ENCODE data around the gene PDIK1L.
A peak's percentile ranks its signal among the peaks of the same experiment; 100 is the strongest.
"Not testable (repeated sequence)": the region's sequence is repeated elsewhere in the genome, so short reads cannot be mapped to it uniquely, and the experiment has no call there.

The PDIK1L gene

DNA sequence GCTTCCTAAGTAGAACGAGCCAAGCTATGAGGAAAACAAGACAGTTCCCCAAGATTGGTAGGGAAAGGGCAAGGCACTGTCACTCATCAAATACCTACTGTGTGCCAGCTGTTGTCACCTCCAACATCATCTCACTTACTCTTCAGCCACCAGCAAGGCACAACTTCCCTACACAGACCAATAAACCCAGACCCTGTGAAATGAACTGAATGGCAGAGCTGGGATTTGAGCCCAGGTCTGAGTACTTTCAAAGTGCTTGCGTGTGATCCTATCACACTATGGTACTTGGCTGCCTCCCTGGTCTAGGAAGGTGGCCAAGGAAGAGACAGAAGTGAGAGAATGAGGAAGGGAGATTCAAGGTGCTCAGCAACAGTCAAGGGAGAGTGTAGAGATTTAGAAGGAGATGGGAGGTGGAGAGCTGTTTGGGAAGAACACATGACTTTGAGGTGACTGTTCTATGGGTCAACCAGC, 27.5 kb upstream of the PDIK1L start:
- no peak for DNase-seq
- in situ Hi-C loops (cut with HindIII; ENCODE audit: low pct_ligation_motif_present, low pct_unique_long_range_greater_than_20kb, low sequenced_read_pairs), result no loop called here

DNA sequence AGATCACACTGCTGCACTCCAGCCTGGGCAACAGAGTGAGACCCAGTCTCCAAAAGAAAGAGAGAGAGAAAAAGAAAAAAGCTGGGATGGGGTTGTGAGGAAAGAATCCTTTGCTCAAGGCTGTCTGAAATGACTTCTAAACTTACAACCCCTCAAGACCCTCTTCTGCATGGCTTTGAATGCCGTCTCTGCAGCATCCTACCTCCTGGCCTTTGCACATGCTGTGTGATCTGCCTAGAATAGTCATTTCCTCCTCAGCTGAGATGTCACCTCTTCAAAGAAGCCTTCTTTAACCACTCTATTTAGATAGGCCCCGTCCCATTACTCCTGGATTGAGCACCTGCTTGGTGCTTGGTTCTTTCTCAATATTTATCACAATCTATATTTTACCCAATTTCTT, 26.8 kb upstream of the PDIK1L start:
- in situ Hi-C loops (cut with HindIII; ENCODE audit: low pct_ligation_motif_present, low pct_unique_long_range_greater_than_20kb, low sequenced_read_pairs), result no loop called here
- no peak for DNase-seq

DNA sequence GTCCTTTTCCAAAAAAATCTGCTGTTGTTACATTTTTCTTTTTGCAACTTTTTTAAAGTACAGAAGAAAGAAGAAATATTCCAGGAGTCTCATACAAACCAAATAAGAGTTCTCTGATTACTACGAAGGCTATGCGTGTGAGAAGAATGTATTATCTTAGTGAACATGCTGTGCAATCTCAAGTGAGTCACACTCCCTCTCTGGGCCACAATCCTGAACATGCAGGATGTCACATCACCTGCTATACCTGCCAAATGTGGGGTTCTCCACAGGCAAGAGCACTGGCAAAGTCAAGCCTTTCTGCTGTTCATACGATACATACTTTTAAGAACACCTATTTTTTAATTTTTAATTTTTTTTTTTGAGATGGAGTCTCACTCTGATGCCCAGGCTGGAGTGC, 22.5 kb upstream of the PDIK1L start:
- no peak for DNase-seq
- in situ Hi-C loops (cut with HindIII; ENCODE audit: low pct_ligation_motif_present, low pct_unique_long_range_greater_than_20kb, low sequenced_read_pairs), result no loop called here

DNA sequence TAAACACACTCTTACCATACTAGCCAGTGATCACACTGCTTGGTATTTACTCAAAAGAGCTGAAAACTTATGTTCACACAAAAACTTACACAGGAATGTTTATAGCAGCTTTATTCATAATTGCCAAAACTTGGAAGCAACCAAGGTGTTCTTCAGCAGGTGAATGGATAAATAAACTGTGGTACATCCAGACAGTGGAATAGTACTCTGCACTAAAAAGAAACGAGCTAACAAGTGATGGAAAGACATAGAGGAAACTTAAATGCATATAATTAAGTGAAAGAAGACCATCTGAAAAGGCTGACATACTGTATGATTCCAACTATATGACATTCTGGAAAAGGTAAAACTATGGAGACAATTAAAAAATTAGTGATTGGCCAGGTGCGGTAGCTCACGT, 20.7 kb upstream of the PDIK1L start:
- DNase-seq, result no peak
- in situ Hi-C loops (cut with HindIII; ENCODE audit: low pct_ligation_motif_present, low pct_unique_long_range_greater_than_20kb, low sequenced_read_pairs), result no loop called here

DNA sequence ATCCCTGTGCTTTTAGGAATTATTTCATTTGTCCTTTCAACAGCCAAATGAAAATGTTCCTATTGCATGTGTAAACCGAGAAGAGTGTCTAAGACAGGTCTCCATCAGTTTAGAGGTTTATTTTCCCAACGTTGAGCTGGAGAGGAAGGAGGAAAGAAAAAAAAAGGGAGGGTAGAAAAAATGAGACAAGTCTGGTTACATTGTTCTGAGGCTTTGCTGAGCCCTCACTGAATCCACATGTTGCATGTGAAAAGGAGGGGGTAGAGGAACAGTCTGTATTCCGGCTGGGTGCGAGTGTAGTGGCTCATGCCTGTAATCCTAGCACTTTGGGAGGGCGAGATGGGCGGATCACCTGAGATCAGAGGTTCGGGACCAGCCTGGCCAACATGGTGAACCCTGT, 19.2 kb upstream of the PDIK1L start:
- DNase-seq, result no peak
- in situ Hi-C loops (cut with HindIII; ENCODE audit: low pct_ligation_motif_present, low pct_unique_long_range_greater_than_20kb, low sequenced_read_pairs), result no loop called here

DNA sequence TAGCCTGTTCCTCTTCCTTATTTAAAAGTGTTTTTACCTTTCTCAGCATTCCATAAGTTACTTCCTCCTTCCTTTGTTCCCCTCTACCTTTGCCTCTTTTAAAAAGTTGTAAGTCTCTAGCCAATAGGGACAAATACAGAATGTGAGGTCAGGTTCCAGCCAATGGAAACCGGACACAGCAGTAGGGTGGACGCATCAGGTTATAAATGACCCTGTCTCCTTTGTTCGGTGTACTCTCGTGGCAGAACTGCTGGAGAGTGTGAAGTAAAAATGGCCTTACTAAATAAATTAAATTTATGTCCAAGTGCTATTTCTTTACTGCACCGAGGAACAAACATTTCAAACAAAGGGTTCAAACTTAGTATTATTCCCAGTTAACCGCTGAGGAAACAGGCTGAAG, 18.1 kb upstream of the PDIK1L start:
- in situ Hi-C loops (cut with HindIII; ENCODE audit: low pct_ligation_motif_present, low pct_unique_long_range_greater_than_20kb, low sequenced_read_pairs); DNase-seq: not testable (repeated sequence)

DNA sequence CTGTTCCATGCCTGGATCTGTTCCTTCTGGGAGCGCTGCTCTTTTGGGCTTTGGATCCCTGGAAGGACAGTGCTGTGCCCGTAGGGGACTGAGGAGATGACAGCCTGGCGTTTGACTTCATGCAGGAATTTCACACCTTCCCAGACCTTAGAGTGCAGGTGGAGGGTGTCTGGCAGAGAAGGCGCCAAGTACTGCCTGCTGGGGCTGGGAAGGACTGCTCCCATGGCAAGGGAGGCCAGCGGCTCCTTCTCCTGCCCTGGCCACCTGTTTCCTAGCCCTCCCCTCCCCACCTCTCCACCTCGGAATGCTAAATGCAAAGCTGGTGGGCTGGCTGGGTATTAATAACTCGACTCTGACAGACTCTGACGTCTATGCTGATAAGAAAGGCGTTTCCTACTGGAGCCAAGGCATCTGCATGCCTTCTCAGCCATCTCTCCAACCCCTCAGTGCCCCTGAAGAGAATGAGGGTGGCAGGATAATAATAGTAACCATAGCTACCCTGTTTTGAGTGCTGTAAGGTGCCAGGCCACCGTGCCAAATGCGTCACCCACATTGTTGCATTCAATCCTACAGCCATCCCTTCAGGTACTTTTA, 17.5 kb upstream of the PDIK1L start:
- in situ Hi-C loops (cut with HindIII; ENCODE audit: low pct_ligation_motif_present, low pct_unique_long_range_greater_than_20kb, low sequenced_read_pairs), result no loop called here
- DNase-seq, result no peak

DNA sequence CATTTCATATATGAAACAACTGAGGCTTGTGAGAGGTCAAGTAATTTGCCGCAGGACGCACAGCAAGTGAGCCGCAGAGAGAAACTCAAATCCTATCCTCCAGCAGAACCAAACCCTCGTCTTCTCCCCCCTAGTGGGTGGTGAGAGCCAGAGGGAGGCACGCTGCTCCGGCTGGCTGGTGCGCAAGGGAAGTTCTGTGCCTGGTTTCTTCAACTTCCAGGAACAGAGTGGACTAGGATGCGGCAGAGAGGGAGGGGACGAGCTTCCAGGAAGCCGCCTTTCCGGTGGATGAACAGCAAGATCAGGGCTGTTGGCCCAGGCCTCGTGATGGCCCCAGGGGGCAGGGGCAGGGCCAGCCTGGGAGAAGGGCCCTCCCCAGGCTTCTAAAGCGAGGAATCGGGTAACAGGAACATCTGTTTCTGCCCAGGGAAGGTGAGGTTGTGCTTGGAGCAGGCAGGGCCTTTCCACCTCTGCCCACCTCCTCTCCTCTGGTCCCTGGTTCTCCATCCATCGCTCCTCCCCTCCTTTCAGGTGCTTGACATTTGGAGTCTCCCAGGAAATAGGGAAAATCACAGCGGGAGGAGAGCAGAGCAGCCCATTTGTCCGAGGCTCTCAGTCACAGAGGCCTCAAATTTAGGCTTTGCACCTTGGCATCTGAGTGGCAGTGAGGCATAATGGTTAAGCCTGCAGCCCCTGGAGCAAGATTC, 16.8 kb upstream of the PDIK1L start:
- in situ Hi-C loops (cut with HindIII; ENCODE audit: low pct_ligation_motif_present, low pct_unique_long_range_greater_than_20kb, low sequenced_read_pairs), result no loop called here
- no peak for DNase-seq

DNA sequence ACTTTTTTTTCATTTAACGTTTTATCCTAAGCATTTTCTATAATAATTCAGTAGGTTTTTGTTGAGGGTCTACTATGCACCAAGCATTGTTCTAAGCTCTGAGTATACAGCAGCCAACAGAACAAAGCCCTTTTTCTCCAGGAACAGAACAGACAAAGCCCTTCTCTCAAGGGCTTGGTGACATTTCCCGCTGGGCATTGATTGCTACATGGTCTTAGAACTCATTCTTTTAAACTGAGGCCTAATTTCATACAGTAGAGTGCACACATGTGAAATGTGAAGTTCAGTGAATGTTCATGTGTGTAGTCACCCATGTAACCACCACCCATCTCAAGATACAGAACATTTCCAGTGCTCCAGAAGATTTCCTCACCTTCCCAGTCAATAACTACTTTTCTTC, 15.2 kb upstream of the PDIK1L start:
- DNase-seq, result no peak

DNA sequence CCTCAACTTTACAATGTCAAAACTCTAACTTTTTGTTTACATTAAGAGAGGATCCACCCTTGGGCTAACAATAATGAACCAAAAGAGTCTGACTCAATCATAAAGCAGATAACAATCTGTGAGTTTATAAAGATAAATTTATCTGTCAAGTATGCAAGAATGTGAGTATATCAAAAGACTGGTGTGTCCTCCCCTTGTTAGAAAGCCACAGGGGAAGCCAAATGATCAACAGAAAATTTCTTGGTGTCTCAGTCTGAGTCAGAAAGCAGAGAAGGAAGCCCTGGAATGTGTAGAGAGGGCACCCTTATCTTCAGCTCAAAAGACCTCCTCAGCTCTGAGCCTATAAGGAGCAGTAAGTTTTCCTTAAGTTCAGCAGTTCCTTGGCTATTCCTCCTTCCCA, 13.9 kb upstream of the PDIK1L start:
- in situ Hi-C loops (cut with HindIII; ENCODE audit: low pct_ligation_motif_present, low pct_unique_long_range_greater_than_20kb, low sequenced_read_pairs), result no loop called here
- no peak for DNase-seq

More for the DNA sequence above, 15.2 kb upstream of the PDIK1L start:
- in situ Hi-C loops (cut with HindIII; ENCODE audit: low pct_ligation_motif_present, low pct_unique_long_range_greater_than_20kb, low sequenced_read_pairs), result no loop called here

DNA sequence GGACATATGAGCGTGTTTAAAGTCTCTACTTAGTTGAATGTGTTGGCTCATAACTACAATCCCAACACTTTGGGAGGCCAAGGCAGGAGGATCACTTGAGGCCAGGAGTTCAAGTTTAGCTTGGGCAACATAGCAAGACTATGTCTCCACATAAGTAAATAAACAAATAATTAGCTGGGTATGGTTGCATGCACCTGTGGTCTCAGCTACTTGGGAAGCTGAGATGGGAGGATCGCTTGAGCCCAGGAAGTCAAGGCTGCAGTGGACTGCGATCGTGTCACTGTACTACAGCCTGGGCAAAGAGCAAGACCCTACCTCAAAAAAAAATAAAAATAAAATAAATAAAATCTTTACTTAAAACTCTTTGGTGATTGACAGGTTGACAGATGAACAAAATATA, 13.0 kb upstream of the PDIK1L start:
- in situ Hi-C loops (cut with HindIII; ENCODE audit: low pct_ligation_motif_present, low pct_unique_long_range_greater_than_20kb, low sequenced_read_pairs), result no loop called here

DNA sequence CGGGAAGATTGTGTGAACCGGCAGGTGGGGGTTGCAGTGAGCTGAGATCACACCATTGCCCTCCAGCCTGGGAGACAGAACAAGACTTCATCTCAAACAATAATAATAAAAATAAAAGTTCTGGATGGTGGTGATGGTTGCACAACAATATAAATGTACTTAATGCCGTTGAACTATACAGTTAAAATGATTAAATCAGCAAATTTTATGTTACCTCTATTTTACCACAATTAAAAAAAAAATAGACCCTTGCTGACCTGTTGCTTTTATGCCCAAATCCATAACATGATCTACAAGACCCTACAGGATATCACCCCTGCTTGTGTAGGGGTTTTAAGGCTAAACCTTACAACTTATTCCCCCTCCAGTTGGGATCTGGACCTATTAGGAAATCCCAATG, 11.8 kb upstream of the PDIK1L start:
- DNase-seq, result no peak
- in situ Hi-C loops (cut with HindIII; ENCODE audit: low pct_ligation_motif_present, low pct_unique_long_range_greater_than_20kb, low sequenced_read_pairs), result no loop called here

More for the DNA sequence above, 13.0 kb upstream of the PDIK1L start:
- DNase-seq, result no peak

DNA sequence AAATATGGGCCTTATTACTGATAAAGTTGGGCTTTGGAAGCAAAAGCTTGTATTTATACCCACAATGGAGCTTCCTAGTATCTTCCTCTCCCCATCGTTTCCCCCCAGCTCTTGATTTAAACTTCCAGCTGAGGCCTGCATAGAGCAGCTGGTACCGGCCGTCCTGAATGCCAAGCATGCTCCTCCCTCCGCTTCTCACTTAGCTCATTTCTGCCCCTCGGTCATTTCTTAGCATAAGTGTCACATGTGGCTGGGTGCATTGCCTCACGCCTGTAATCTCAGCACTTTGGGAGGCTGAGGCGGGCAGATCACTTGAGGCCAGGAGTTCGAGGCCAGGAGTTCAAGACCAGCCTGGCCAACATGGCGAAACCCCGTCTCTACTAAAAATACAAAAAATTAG, 11.4 kb upstream of the PDIK1L start:
- in situ Hi-C loops (cut with HindIII; ENCODE audit: low pct_ligation_motif_present, low pct_unique_long_range_greater_than_20kb, low sequenced_read_pairs); DNase-seq: not testable (repeated sequence)

DNA sequence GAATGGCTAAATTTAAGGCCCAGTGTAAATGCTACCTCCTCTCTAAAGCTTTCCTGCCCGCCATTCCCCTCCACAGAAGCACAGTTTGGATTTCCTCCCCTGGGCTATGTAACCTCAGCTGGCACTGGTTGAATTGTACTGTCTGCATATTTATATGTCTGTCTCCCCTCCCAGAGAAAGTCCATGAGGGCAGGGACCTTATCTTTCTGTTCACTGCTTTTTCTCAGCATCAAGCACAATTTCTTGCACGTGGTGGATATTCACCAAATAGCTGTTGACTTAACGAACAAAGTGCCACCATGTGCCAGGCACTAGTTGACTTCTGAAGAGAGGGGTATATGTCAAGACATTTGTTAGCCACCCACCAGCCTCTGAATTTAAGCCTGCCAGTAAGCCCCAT, 9.5 kb upstream of the PDIK1L start:
- in situ Hi-C loops (cut with HindIII; ENCODE audit: low pct_ligation_motif_present, low pct_unique_long_range_greater_than_20kb, low sequenced_read_pairs), result no loop called here
- DNase-seq, result no peak

DNA sequence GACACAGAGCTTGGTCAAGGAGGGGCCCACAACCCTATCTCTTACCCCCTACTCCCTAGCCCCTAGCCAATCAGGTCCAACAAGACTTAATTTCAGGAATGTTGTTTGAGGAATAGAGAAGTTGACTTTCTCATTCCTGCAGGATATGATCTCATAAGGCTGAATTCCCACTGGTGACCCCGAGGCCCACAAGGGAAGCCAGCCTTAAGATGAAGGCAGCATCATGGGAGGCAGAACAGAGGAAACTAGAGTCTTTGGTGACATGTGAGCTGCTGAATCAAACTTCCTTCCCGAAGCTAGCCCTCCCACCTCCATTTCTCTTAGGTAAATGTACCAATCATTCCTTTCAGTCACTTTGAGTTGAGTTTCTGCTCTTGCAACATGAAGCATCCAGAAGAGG, 9.1 kb upstream of the PDIK1L start:
- in situ Hi-C loops (cut with HindIII; ENCODE audit: low pct_ligation_motif_present, low pct_unique_long_range_greater_than_20kb, low sequenced_read_pairs), result no loop called here
- no peak for DNase-seq

DNA sequence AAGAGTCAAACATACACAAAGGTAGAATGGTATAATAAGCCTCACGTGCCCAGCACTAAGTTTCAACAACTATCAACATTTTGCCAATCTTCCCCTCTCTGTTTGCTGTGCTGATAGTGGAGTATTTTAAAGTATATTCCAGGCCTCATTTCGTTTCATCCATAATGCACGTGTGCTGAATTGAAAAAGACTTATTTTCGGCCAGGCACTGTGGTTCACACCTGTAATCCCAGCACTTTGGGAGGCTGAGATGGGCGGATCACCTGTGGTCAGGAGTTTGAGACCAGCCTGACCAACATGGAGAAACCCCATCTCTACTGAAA, 6.4 kb upstream of the PDIK1L start:
- in situ Hi-C loops (cut with HindIII; ENCODE audit: low pct_ligation_motif_present, low pct_unique_long_range_greater_than_20kb, low sequenced_read_pairs); DNase-seq: not testable (repeated sequence)

DNA sequence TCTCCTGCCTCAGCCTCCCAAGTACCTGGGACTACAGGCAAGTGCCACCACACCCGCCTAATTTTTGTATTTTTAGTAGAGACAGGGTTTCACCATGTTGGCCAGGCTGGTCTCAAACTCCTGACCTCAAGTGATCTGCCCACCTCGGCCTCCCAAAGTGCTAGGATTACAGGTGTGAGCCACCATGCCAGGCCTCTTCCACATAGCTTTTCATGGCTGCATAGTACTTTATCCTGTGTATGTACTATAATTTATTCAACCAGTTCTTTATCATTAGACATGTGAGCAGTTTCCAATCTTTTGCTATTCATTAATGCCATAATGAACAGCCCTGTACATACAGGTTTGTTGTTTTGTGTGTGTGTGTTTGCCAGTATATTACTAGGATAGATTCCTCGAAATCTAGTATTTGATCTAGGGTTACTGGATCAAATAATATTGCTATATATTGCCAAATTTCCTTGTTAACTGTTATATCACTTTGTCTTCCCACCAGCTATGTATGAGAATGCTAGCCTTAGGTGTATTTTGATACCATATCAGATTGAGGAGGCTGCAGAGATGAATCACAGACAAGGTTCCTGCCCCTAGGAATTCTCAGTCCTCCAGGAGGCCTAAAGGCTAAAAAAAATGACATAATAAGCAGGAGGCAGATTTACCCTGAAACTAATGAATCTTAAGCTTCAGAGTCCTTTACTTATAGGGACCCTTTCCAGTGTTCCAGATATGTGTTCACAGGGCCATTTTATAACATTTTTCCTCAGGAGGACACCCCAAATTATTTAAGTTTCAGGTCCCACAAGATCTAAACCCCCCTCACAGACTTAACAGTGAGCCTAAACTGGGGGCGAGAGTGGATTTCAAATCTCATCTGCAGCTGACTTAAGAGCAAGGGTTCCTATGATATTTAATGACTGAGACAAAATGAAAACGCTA, 2.1 kb upstream of the PDIK1L start:
- in situ Hi-C loops (cut with HindIII; ENCODE audit: low pct_ligation_motif_present, low pct_unique_long_range_greater_than_20kb, low sequenced_read_pairs), result no loop called here
- DNase-seq, result no peak

DNA sequence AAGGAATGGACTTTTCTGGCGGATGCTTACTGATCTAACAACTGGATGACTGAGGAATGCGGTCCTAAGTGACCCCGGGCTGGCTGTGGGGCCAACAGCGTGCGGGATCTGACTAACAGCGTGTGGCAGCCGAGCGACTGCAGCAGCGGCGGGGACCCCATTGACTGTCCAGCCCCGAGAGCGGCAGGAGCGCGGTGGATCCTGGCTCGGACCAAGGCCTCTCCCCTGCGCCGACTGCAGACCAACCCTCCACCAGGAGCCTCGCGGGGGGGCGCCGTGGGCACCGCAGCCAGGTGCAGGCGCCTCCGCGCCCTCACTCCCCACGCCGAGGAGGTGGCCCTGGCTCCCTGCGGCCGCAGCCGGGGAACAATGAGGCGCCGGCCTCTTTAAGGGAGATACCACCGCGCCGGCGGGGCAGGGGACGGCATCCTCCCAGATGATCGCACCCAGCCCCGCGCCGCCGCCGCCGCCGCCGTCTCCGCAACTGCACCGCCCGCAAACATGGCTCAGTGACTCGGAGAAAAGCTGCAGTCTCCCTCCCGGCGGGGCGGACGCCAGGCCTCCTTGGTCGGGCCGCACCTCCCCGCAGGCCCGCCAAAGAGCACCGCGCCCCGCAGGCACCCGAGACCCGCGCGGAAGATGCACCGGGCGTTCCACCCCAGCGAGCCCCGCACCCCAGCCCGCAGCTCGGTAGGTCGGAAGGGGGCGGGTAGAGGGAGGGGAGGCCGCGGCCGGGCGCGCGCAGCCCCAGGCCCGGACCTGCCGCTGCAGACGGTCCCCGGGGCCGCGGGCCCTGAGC, 694 bp upstream of the PDIK1L start:
- in situ Hi-C loops (cut with HindIII; ENCODE audit: low pct_ligation_motif_present, low pct_unique_long_range_greater_than_20kb, low sequenced_read_pairs), result no loop called here
- DNase-seq, result peak; percentile 56

DNA sequence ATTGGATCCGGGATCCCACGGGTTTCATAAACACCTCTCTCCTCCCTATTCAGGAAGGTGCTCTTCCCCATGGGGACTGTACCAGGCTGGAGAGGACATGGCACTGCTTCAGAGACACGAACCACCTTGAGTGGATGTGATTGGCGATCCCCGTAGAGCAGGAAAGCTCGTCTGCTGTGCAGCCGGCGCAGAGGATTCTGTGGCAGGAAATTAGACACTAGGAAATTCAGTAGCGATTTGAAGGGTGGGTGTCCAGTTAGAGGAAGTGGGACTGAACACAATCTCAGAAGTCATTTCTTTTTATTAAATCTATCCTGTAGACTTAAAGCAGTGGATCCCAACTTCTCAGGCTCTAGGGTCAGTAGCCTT, 767 bp downstream of the PDIK1L start:
- in situ Hi-C loops (cut with HindIII; ENCODE audit: low pct_ligation_motif_present, low pct_unique_long_range_greater_than_20kb, low sequenced_read_pairs), result no loop called here

More for the DNA sequence above, 767 bp downstream of the PDIK1L start:
- DNase-seq, result no peak
